HL-60/S4 (cell line): ENCODE measurements around the gene COG3.

Experiments used
- in situ Hi-C: fragments of 300-500 bp; cut with MboI; formaldehyde crosslinking; loops from 2 replicates; pipeline ENCODE4 v1.14.3; 2022; ENCODE audit warnings: low sequenced_read_pairs

COG3 gene

GRCh38 chr13:45541806-45542205, 77.1 kb downstream of the COG3 start:
- in situ Hi-C loops = no loop called here

DNA sequence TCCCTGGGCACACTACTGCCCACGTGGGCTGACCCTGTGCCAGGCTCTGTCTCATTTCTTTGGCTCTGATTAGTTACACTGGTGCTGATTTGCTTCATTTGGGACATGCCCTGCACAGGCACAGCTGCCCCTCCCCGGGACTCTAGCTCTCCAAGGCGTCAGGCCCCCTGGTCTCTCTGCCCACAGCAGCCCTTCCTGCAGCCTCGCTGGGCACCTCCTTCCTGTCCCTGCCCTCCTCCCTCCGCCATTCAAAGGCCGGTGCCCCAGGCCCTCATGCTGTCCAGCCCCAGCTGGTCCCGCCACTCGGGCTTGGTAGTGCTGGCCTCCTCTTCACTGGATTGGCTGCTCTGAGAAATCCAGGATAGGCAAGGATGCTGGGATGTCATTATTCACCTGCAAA, 77.7 kb downstream of the COG3 start:
- in situ Hi-C loops = no loop called here

DNA sequence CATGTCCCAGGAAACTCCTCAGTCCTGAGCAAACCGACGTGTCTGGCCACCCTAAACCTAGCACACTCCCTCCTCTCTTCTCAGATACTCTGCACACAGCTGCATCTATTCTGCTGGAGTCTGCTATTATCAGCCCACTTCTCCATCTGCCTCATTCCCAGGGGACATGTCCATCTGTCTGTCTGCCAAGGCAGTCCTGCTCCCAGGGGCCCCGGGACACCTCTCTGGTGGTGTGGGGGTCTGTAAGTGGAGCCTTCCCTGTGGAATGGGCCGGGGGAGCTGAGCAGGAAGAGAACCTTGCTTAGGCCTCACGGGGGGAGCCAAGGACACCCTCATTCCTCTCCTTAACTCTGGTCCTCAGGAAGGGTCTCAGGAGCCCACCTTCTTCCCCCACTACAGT, 78.1 kb downstream of the COG3 start:
- in situ Hi-C loops = no loop called here

- in situ Hi-C loops = no loop called here
Measured at GRCh38 chr13:45544520-45544919, 79.8 kb downstream of the COG3 start.

DNA sequence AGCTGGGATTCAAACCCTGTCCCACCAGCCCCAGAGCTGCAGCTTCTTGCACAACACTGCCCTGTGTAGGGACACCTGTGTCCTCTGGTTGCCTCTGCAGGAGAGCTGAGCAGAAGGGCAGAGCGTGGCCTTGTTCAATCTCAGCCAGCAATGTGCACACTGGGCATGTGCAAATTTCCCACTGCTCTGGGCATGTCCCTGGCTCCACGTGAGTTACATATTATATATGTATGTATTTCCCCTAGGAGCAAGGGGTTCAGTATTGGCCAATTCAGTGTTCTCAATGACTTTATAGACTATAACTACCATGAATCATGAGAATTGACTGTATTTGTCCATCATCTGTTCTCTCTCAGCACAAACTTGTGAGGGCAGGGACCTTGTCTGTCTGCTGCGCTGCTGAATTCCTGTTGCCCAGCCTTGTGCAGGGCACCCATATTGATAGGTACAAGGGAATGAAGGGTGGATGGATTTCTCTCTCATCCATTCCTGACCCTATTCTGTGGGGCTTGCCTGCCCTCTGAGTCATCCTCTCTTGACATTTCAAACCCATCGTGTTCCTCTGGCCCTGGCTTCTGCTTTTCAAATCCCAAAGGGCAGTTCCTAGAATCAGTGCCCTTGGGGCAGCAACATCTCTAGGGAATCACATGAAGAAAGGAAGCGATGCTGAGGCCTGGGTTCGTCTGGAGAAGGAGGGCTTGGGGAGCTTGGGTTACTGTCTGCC, 81.1 kb downstream of the COG3 start:
- in situ Hi-C loops = no loop called here

- in situ Hi-C loops = no loop called here
Measured at GRCh38 chr13:45546410-45546765, 81.6 kb downstream of the COG3 start.

DNA sequence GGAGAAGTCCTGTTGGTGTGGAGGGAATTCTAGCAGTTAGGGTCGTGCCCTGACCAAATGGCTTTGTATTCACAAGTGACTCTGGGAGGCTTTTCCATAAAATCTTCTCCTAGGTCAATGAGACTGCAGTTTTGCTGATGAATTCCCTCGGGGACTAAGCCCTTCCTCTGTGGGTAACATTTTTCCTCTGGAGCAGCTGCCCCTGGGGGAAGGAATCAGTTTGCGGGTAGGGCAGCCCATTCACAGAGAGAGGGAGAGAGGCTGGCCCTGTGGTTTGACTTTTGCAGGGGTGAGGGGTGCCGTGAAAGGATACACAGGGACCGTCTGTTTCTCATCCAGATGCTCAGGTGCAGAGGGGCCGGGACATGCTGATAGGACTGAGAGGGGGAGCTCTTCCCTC, 83.5 kb downstream of the COG3 start:
- in situ Hi-C loops = no loop called here

- in situ Hi-C loops = no loop called here
Measured at GRCh38 chr13:45554604-45555109, 89.9 kb downstream of the COG3 start.

DNA sequence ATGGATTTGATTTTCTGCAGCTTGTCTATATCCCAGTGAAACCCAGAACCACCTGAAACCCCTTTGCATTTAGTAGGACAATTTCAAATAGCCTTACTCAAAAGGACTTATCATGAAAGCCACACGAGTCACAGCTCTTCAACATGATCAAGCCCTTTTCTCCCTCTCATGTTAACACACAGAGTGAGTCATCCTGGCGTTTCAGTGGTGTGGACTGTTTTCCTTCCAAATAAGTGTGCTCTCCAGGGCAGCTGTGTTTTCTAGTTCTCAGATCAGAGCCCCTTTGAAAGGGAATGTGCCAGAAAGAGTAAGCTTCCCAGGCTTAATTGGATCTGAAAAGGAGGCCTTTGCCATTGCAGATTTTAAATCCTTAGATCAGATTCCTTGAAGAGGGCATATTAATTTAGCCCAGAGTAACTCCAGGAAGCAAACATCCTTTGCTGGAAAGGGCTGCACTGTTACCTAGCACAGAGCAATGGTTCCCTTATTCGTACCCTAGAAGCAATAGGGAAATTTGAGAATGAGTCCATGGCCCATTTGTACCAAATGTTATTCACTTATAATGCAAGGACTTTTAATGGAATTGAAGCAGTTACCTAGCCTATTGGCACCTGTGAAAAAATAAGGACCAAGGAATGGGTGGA, 99.5 kb downstream of the COG3 start:
- in situ Hi-C loops = no loop called here

- in situ Hi-C loops = no loop called here
Measured at GRCh38 chr13:45565331-45565730, 100.6 kb downstream of the COG3 start.

DNA sequence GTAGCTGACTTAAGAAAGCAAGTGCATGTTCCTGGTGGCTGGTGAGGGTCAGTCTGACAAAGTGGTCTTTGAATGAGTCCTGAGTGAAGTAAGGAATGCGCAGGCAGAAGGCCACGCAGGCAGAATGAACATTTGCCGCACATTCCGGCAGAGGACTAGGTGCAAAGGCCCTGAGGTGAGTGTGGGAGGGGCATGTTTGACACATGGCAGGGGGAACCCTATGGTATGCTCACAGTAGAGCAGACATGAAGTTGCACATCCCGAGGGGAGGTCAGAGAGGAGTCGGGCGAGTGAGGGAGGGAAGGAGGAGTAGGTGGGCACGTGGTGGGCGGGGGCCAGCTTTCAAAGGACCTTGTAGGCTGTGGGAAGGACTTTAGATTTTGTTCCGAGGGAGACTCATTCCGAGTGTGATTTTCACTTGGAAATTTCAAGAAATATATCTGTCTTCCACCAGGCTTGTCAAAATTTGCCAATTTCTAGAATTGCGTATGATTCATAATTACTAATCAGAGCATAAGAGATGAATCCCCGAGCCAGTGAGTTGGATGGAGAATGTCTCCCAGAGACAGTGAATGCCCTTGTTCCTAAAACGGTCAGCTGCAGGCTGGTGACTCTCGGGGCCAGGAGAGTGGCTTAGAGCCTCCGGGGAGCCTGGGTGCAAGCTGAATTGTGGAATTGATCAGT, 110.5 kb downstream of the COG3 start:
- in situ Hi-C loops = no loop called here

- in situ Hi-C loops = no loop called here
Measured at GRCh38 chr13:45575830-45576180, 111.1 kb downstream of the COG3 start.

GRCh38 chr13:45576466-45576865, 111.7 kb downstream of the COG3 start:
- in situ Hi-C loops = no loop called here

- in situ Hi-C loops = no loop called here
Measured at GRCh38 chr13:45582408-45583076, 117.8 kb downstream of the COG3 start.

DNA sequence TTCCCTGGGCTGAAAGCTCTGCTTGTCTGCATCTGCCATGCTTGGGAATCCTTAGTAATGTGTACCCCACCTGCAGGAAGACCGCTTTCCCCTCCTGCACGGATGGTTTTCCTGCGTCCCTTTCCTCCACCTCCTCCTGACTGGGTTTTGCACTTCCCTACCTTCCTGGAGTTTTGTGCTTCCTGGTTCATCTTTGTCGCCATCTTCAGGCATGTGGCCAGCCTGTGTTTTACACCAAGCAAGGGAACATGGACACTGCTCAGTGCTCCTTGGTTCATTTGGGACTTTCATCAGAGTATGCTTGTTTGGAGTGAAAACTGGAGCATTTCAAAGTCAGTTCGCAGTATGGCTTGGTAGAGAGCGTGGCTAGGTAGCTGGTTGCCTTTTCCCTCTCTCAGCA, 120.1 kb downstream of the COG3 start:
- in situ Hi-C loops = no loop called here
